NCI-H187 (cell line): ENCODE measurements around the gene PPP1R10.

ENCODE experiments used
- DNase-seq, 2 experiments: peaks; one replicate each; lab custom pipeline; 2025; lab: John Stamatoyannopoulos, UW

Gene PPP1R10

GRCh38 chr6:30619561-30619960 is 2.5 kb upstream of the PPP1R10 start:
- DNase-seq, result no peak

GRCh38 chr6:30618270-30618797 is 1.3 kb upstream of the PPP1R10 start:
- no peak for DNase-seq

- peak; percentile 91 to 100 for DNase-seq
These were observed 674 bp upstream of the PPP1R10 start, which contains the start of gene MRPS18B for GRCh38 chr6:30617565-30618269. Gene MRPS18B, plus strand, starts transcription at chr6:30617840. Its CDS starts 26 bp downstream, at chr6:30617866.

GRCh38 chr6:30615958-30616810 is 859 bp downstream of the PPP1R10 start:
- DNase-seq, result peak in 1 of 2 experiments; percentile 37

GRCh38 chr6:30615219-30615957 is 1.7 kb downstream of the PPP1R10 start:
- no peak for DNase-seq

GRCh38 chr6:30614843-30615218 is 2.2 kb downstream of the PPP1R10 start:
- DNase-seq, result peak; percentile 77 to 80

GRCh38 chr6:30614044-30614842 is 2.8 kb downstream of the PPP1R10 start:
- no peak for DNase-seq

- DNase-seq, result no peak
These were observed 3.6 kb downstream of the PPP1R10 start for GRCh38 chr6:30613251-30614043.

GRCh38 chr6:30612687-30613248 is 4.3 kb downstream of the PPP1R10 start:
- DNase-seq, result no peak

- DNase-seq, result no peak
These were observed 4.8 kb downstream of the PPP1R10 start for GRCh38 chr6:30612213-30612612.

- no peak for DNase-seq
These were observed 5.2 kb downstream of the PPP1R10 start for GRCh38 chr6:30611856-30612194.

- DNase-seq, result no peak
These were observed 5.7 kb downstream of the PPP1R10 start for GRCh38 chr6:30611150-30611855.

GRCh38 chr6:30610065-30610464 is 7.0 kb downstream of the PPP1R10 start:
- no peak for DNase-seq

- no peak for DNase-seq
These were observed 13.1 kb downstream of the PPP1R10 start for GRCh38 chr6:30603961-30604360.

- DNase-seq, result no peak
These were observed 15.0 kb downstream of the PPP1R10 start for GRCh38 chr6:30601815-30602641.

- DNase-seq, result no peak
These were observed 15.6 kb downstream of the PPP1R10 start for GRCh38 chr6:30601436-30601814.

- no peak for DNase-seq
These were observed 16.5 kb downstream of the PPP1R10 start for GRCh38 chr6:30600451-30600961.

- no peak for DNase-seq
These were observed 17.3 kb downstream of the PPP1R10 start for GRCh38 chr6:30599625-30600324.
